ENCODE measurements around the gene PHACTR1.

- TF ChIP-seq EP300 (IDR thresholded peaks at IDR 0.05; ENCODE audit: borderline replicate concordance) (no peak), FOXM1 (IDR thresholded peaks at IDR 0.05; ENCODE audit: borderline replicate concordance, low read depth) (no peak), MAX (IDR thresholded peaks at IDR 0.05) (no peak), TAF1 (IDR thresholded peaks at IDR 0.05; ENCODE audit: low read depth) (no peak), REST (IDR thresholded peaks at IDR 0.05; ENCODE audit: low read depth) (no peak), RAD21 (IDR thresholded peaks at IDR 0.05; ENCODE audit: low read depth) (no peak)
Measured at GRCh38 chr6:13048113-13048512, 331.5 kb downstream of the PHACTR1 start.

Measured in Ishikawa (cell line).